ENCODE measurements around the gene IPO4. TPM values are rescaled to one million over a fixed set of nuclear protein-coding genes. Genes with fewer than 3 reads are reported as not detected.

IPO4 gene
- total and polyA plus RNA-seq, 2 of the 13 experiments (the other 11 are each of a cell fraction or from before 2014, with no cell fraction given), result 39.0 to 179 TPM

GRCh38 chr14:24146453-24146977 is 42.1 kb downstream of the IPO4 start, which contains the start of gene PSME2 (continued):
- TF ChIP-seq NFAT5 (CRISPR knock-in tag; IDR thresholded peaks at IDR 0.05) (peak; percentile 86), ARID5B (CRISPR knock-in tag; IDR thresholded peaks at IDR 0.05) (no peak; the same call in 1 of the 2 replicates), ZFY (CRISPR knock-in tag; IDR thresholded peaks at IDR 0.05) (no peak), HMGXB4 (CRISPR knock-in tag; IDR thresholded peaks at IDR 0.05; ENCODE audit: borderline replicate concordance in 1 of 2, low read depth in 1 of 2) (peak in 1 of 2 experiments; percentile 79; a peak in 3 of 4 replicates), POLR2A (IDR thresholded peaks at IDR 0.05; ENCODE audit: insufficient read depth in 1 of 2, low read depth in 2 of 2, low read length in 2 of 2) (peak in 1 of 2 experiments; percentile 76; a peak in 2 of 4 replicates), ZNF609 (CRISPR knock-in tag; IDR thresholded peaks at IDR 0.05; ENCODE audit: borderline replicate concordance) (peak; percentile 69; the same call in 1 of the 2 replicates), KMT2A (CRISPR knock-in tag; IDR thresholded peaks at IDR 0.05) (peak; percentile 89), IRF9 (CRISPR knock-in tag; IDR thresholded peaks at IDR 0.05; ENCODE audit: borderline replicate concordance) (0 out of 2 replicates have a peak, but pooled peaks have one; percentile 65)

Measured in HepG2 (cell line).